ENCODE measurements around the gene CMTM5. TPM values are rescaled to one million over a fixed set of nuclear protein-coding genes. Genes with fewer than 3 reads are reported as not detected.

CMTM5 gene
- total and polyA plus RNA-seq, 2 donors (not counting 3 experiments of a cell fraction or from before 2014, with no cell fraction given) = not detected

GRCh38 chr14:23382731-23383440 lies 6.0 kb downstream of the CMTM5 start:
- POLR2A ChIA-PET = no interaction called here

More at GRCh38 chr14:23382731-23383440, 6.0 kb downstream of the CMTM5 start:
- Histone ChIP-seq H2AFZ (ENCODE audit: low read depth, low read length) (no peak overlapping the region), H3K36me3 (ENCODE audit: control insufficient read depth in 2 of 2, extremely low read depth in 1 of 2, insufficient read depth in 2 of 2, low read length in 2 of 2) (no peaks in the 10 kb centered on the region), H3K9me1 (replicated peaks; ENCODE audit: control insufficient read depth, extremely low read depth, insufficient read depth, low read length) (no peaks in the 10 kb centered on the region), H3K4me1 (ENCODE audit: control insufficient read depth, extremely low read depth, insufficient read depth, low read length) (no peaks in the 10 kb centered on the region), H3K27me3 (ENCODE audit: control insufficient read depth in 2 of 2, insufficient read depth in 2 of 2, low read length in 2 of 2) (no peaks in the 10 kb centered on the region), H3K9ac (replicated peaks; ENCODE audit: extremely low read depth, insufficient read depth, low read length) (no peak overlapping the region), H3K4me3 (replicated peaks in 1 of 3; ENCODE audit: insufficient read depth in 1 of 3, low read depth in 1 of 3, low read length in 3 of 3) (no peak overlapping the region), H3K9me3 (replicated peaks; ENCODE audit: control insufficient read depth, insufficient read depth, low read length) (no peaks in the 10 kb centered on the region), H3K27ac (ENCODE audit: insufficient read depth, low read depth, low read length) (no peak overlapping the region), H3K79me2 (ENCODE audit: control insufficient read depth, insufficient read depth, low read length) (no peaks in the 10 kb centered on the region), H3K4me2 (ENCODE audit: insufficient read depth, low read length) (no peak overlapping the region), H4K20me1 (replicated peaks; ENCODE audit: control insufficient read depth, extremely low read depth, insufficient read depth, low read length) (no peaks in the 10 kb centered on the region)
- no TSS peak for BruUV-seq (replicated peaks)
- TF ChIP-seq MYC (IDR thresholded peaks at IDR 0.05; ENCODE audit: low read depth, low read length) (no peak), EZH2 (IDR thresholded peaks at IDR 0.05; ENCODE audit: borderline replicate concordance, low read depth, low read length, severe bottlenecking) (no peak), CTCF (IDR thresholded peaks at IDR 0.05; ENCODE audit: extremely low read depth in 1 of 2, insufficient read depth in 1 of 2, low read depth in 1 of 2, low read length in 2 of 2) (no peak), POLR2AphosphoS5 (IDR thresholded peaks at IDR 0.05; ENCODE audit: insufficient read depth, low read depth, low read length) (no peak), GATA2 (IDR thresholded peaks at IDR 0.05; ENCODE audit: insufficient read depth, insufficient read length, low read depth, low read length) (no peak), POLR2A (IDR thresholded peaks at IDR 0.05; ENCODE audit: low read depth, low read length) (no peak), MAX (IDR thresholded peaks at IDR 0.05; ENCODE audit: insufficient read depth, insufficient read length) (no peak), JUN (IDR thresholded peaks at IDR 0.05; ENCODE audit: borderline replicate concordance, insufficient read depth, insufficient read length, low read depth) (no peak)
- CTCF ChIA-PET = interaction anchor here (1.2 to 4.7 kb wide), 3 partner anchors 14 to 262 kb away, joined by 4 to 48 read pairs (median 36); no protein-coding TSS in a partner anchor
- dilution Hi-C loops (cut with MboI; ENCODE audit: extremely low pct_ligation_motif_present, low sequenced_read_pairs) = no loop called here
- intact Hi-C loops (cut with micrococcal nuclease) = no loop called here
- FAIRE-seq = no peak
- no peak for DNase-seq (ENCODE audit: low read depth, low spot score)
